Activated CD4-positive, CD25-positive, alpha-beta regulatory T cell treated with anti-CD3 and anti-CD28 coated beads, Interleukin-2, amount 50 U/mL, for 16 hours (primary cell): ENCODE results near the gene TTYH3.
"Not testable (repeated sequence)": the region's sequence is repeated elsewhere in the genome, so short reads cannot be mapped to it uniquely, and the experiment has no call there.

Experiments used
- DNase-seq: peaks from one replicate; pipeline ENCODE4 v3.0.0-alpha.2; 2020; ENCODE audit warnings: low read depth, low spot score

Gene TTYH3

GRCh38 chr7:2631946-2632732 is at the start of gene TTYH3:
TSS of gene TTYH3 (plus strand) at chr7:2631986. CDS start at chr7:2632156, 170 bp downstream.
- no peak for DNase-seq

GRCh38 chr7:2582006-2582735 is 49.6 kb upstream of the TTYH3 start:
- DNase-seq, result no peak

GRCh38 chr7:2583798-2584580 is 47.8 kb upstream of the TTYH3 start:
- no peak for DNase-seq

- no peak for DNase-seq
Observed at GRCh38 chr7:2585446-2585845, 46.3 kb upstream of the TTYH3 start.

- DNase-seq, result no peak
Observed at GRCh38 chr7:2586326-2587020, 45.3 kb upstream of the TTYH3 start.

GRCh38 chr7:2587134-2587533 is 44.7 kb upstream of the TTYH3 start:
- DNase-seq, result no peak

GRCh38 chr7:2587778-2588177 is 44.0 kb upstream of the TTYH3 start:
- no peak for DNase-seq

GRCh38 chr7:2589341-2589740 is 42.4 kb upstream of the TTYH3 start:
- no peak for DNase-seq

- DNase-seq, result not testable (repeated sequence)
Observed at GRCh38 chr7:2589941-2590340, 41.8 kb upstream of the TTYH3 start.

GRCh38 chr7:2592375-2592865 is 39.4 kb upstream of the TTYH3 start:
- DNase-seq, result no peak

GRCh38 chr7:2593036-2593727 is 38.6 kb upstream of the TTYH3 start:
- DNase-seq, result no peak

- DNase-seq, result no peak
Observed at GRCh38 chr7:2594599-2594998, 37.2 kb upstream of the TTYH3 start.

- no peak for DNase-seq
Observed at GRCh38 chr7:2595258-2595860, 36.4 kb upstream of the TTYH3 start.

- DNase-seq, result no peak
Observed at GRCh38 chr7:2596464-2597272, 35.1 kb upstream of the TTYH3 start.

GRCh38 chr7:2597273-2597640 is 34.5 kb upstream of the TTYH3 start:
- DNase-seq, result no peak

GRCh38 chr7:2598154-2598823 is 33.5 kb upstream of the TTYH3 start:
- DNase-seq, result no peak

GRCh38 chr7:2601065-2601464 is 30.7 kb upstream of the TTYH3 start:
- no peak for DNase-seq

GRCh38 chr7:2601907-2602306 is 29.9 kb upstream of the TTYH3 start:
- no peak for DNase-seq

GRCh38 chr7:2602406-2603043 is 29.3 kb upstream of the TTYH3 start:
- DNase-seq, result no peak
